H1 (cell line): Measurements from ENCODE around the gene DUSP9. TPM values are rescaled to one million over a fixed set of nuclear protein-coding genes. Genes with fewer than 3 reads are reported as not detected.

Experiments
- CTCF ChIA-PET: fragments of 300-600 bp; sonication (Branson Sonifier 250); formaldehyde crosslinking; loops from one replicate; lab custom pipeline; 2021; ENCODE audit not compliant: partially characterized antibody; lab: Charles Lee
- POLR2A ChIA-PET: fragments of 300-600 bp; sonication (Branson Sonifier 250); formaldehyde crosslinking; loops from one replicate; lab custom pipeline; 2021; ENCODE audit warnings: inconsistent platforms; ENCODE audit not compliant: partially characterized antibody; lab: Charles Lee
- DNase-seq, 2 experiments: peaks; one replicate each; pipeline versions ENCODE4 v3.0.0 to v3.0.0-alpha.2; 2010 to 2022; ENCODE audit warnings: low spot score in 2 of 2, low read depth in 1 of 2, mixed read lengths in 1 of 2
- FAIRE-seq: peaks from 2 replicates; lab custom pipeline; 2011; peaks lifted over from hg19 to GRCh38; lab: Jason Lieb, UNC
- H2AFZ ChIP-seq: 2 replicates; pipeline ENCODE4 v1.8.1; 2012; ENCODE audit warnings: low read length, inconsistent platforms
- H2AK5ac ChIP-seq: 2 replicates; pipeline ENCODE4 v1.6.1; 2013; ENCODE audit warnings: low read depth, low read length
- H2BK120ac ChIP-seq: replicated peaks from 2 replicates; pipeline ENCODE3; 2013; ENCODE audit warnings: low read depth, low read length, inconsistent platforms
- H2BK12ac ChIP-seq: 2 replicates; pipeline ENCODE4 v1.6.1; 2013; ENCODE audit warnings: low read depth, low read length
- H2BK15ac ChIP-seq: 2 replicates; pipeline ENCODE4 v1.6.1; 2013; ENCODE audit warnings: low read length
- H2BK20ac ChIP-seq: 2 replicates; pipeline ENCODE4 v1.6.1; 2013; ENCODE audit warnings: low read length
- H2BK5ac ChIP-seq: 2 replicates; pipeline ENCODE4 v1.6.1; 2013; ENCODE audit warnings: low read depth, low read length
- H3K14ac ChIP-seq: 2 replicates; pipeline ENCODE4 v1.6.1; 2013; ENCODE audit warnings: inconsistent platforms; ENCODE audit not compliant: insufficient read length
- H3K18ac ChIP-seq: 2 replicates; pipeline ENCODE4 v1.6.1; 2013; ENCODE audit warnings: low read length; ENCODE audit errors: extremely low read depth
- H3K23ac ChIP-seq: 2 replicates; pipeline ENCODE4 v1.6.1; 2013; ENCODE audit warnings: inconsistent platforms; ENCODE audit not compliant: insufficient read length
- H3K23me2 ChIP-seq: 2 replicates; pipeline ENCODE4 v1.6.1; 2013; ENCODE audit warnings: low read depth, low read length
- H3K27ac ChIP-seq: 2 replicates; pipeline ENCODE4 v1.6.1; 2011; ENCODE audit warnings: low read depth, low read length, inconsistent platforms
- H3K27me3 ChIP-seq, 4 experiments: replicated peaks in 1 of 4; 1 replicate in 1 of 4; 2 replicates in 3 of 4; pipeline versions ENCODE4 v1.6.1 to v1.8.1; 2011 to 2013; ENCODE audit warnings: low read length in 3 of 4, mild to moderate bottlenecking in 3 of 4, inconsistent platforms in 2 of 4, mixed read lengths in 2 of 4, moderate library complexity in 1 of 4; ENCODE audit not compliant: control insufficient read depth in 3 of 4, insufficient read depth in 3 of 4; ENCODE audit errors: extremely low read depth in 1 of 4
- H3K36me3 ChIP-seq, 4 experiments: 2 replicates each; pipeline versions ENCODE4 v1.6.1 to v1.8.1; 2011 to 2013; ENCODE audit warnings: mild to moderate bottlenecking in 4 of 4, low read length in 3 of 4, moderate library complexity in 2 of 4, control low read depth in 1 of 4, inconsistent platforms in 1 of 4; ENCODE audit not compliant: insufficient read depth in 4 of 4, control insufficient read depth in 2 of 4
- H3K4ac ChIP-seq: replicated peaks from 2 replicates; pipeline ENCODE3; 2013; ENCODE audit warnings: low read length, low read depth, mixed read lengths, inconsistent platforms; ENCODE audit not compliant: insufficient read length
- H3K4me1 ChIP-seq, 4 experiments: replicated peaks in 1 of 4; 1 replicate in 1 of 4; 2 replicates in 3 of 4; pipeline versions ENCODE4 v1.6.1 to v1.8.1; 2011 to 2013; ENCODE audit warnings: low read length in 3 of 4, inconsistent platforms in 2 of 4, mixed read lengths in 1 of 4; ENCODE audit not compliant: insufficient read depth in 4 of 4, control insufficient read depth in 3 of 4
- H3K4me2 ChIP-seq, 2 experiments: 2 replicates each; pipeline versions ENCODE4 v1.6.1 to v1.8.1; 2011 to 2013; ENCODE audit warnings: low read depth in 2 of 2, low read length in 2 of 2, control low read depth in 1 of 2, inconsistent platforms in 1 of 2, mild to moderate bottlenecking in 1 of 2; ENCODE audit not compliant: insufficient read depth in 1 of 2
- H3K4me3 ChIP-seq, 4 experiments: fragments of 200-600, 300-600 bp in 1 of 4; sonication (generic), shearing (Covaris generic), sonication (Bioruptor Twin) in 1 of 4; 2 replicates each; pipeline versions ENCODE4 v1.5.1 to v1.8.1; 2011 to 2016; ENCODE audit warnings: low read length in 4 of 4, low read depth in 3 of 4, control low read depth in 2 of 4, inconsistent platforms in 2 of 4, mild to moderate bottlenecking in 2 of 4, mixed read lengths in 1 of 4, moderate library complexity in 1 of 4; ENCODE audit not compliant: insufficient read depth in 2 of 4; ENCODE audit errors: extremely low read depth in 1 of 4
- H3K56ac ChIP-seq: replicated peaks from 2 replicates; pipeline ENCODE3; 2013; ENCODE audit warnings: low read depth, mild to moderate bottlenecking, mixed read lengths, low read length, inconsistent platforms; ENCODE audit not compliant: insufficient read length
- H3K79me1 ChIP-seq: 2 replicates; pipeline ENCODE4 v1.6.1; 2013; ENCODE audit warnings: low read depth, low read length, control low read depth
- H3K79me2 ChIP-seq, 2 experiments: 2 replicates each; pipeline versions ENCODE4 v1.6.1 to v1.8.1; 2012 to 2013; ENCODE audit warnings: low read length in 2 of 2, mild to moderate bottlenecking in 2 of 2, inconsistent platforms in 1 of 2; ENCODE audit not compliant: insufficient read depth in 2 of 2, control insufficient read depth in 1 of 2
- H3K9ac ChIP-seq, 4 experiments: replicated peaks in 1 of 4; 1 replicate in 1 of 4; 2 replicates in 3 of 4; pipeline versions ENCODE4 v1.6.1 to v1.8.1; 2011 to 2013; ENCODE audit warnings: low read depth in 3 of 4, low read length in 3 of 4, control low read depth in 2 of 4, mild to moderate bottlenecking in 2 of 4, moderate library complexity in 2 of 4, inconsistent platforms in 1 of 4; ENCODE audit errors: extremely low read depth in 1 of 4
- H3K9me3 ChIP-seq, 2 experiments: 2 replicates each; pipeline versions ENCODE4 v1.6.1 to v1.8.1; 2012 to 2013; ENCODE audit warnings: mild to moderate bottlenecking in 2 of 2, moderate library complexity in 2 of 2, control low read depth in 1 of 2, inconsistent platforms in 1 of 2, low read depth in 1 of 2, low read length in 1 of 2, mixed read lengths in 1 of 2; ENCODE audit not compliant: insufficient read depth in 2 of 2
- H4K20me1 ChIP-seq, 2 experiments: replicated peaks in 1 of 2; 2 replicates each; pipeline versions ENCODE3 to v1.8.1; 2011 to 2013; ENCODE audit warnings: inconsistent platforms in 2 of 2, low read length in 2 of 2, mild to moderate bottlenecking in 1 of 2; ENCODE audit not compliant: insufficient read depth in 2 of 2, control insufficient read depth in 1 of 2
- H4K5ac ChIP-seq: 2 replicates; pipeline ENCODE4 v1.6.1; 2013; ENCODE audit warnings: low read length, low read depth, mixed read lengths, inconsistent platforms; ENCODE audit not compliant: insufficient read length
- H4K8ac ChIP-seq: 2 replicates; pipeline ENCODE4 v1.8.0; 2013; ENCODE audit warnings: mild to moderate bottlenecking, moderate library complexity, low read length, inconsistent platforms; ENCODE audit not compliant: insufficient read depth; ENCODE audit errors: extremely low read depth
- H4K91ac ChIP-seq: replicated peaks from 2 replicates; pipeline ENCODE3; 2013; ENCODE audit warnings: low read length, mixed read lengths, inconsistent platforms; ENCODE audit not compliant: insufficient read length
- CEBPB ChIP-seq: IDR thresholded peaks from 2 replicates; pipeline ENCODE4 v1.6.1; 2012; ENCODE audit warnings: low read depth, low read length
- CHD1 ChIP-seq: IDR thresholded peaks from 2 replicates; pipeline ENCODE4 v1.6.1; 2012; ENCODE audit warnings: low read depth, low read length, improper control_type of control experiment
- FOSL1 ChIP-seq: IDR thresholded peaks from 2 replicates; pipeline ENCODE4 v1.6.1; 2011; ENCODE audit warnings: mild to moderate bottlenecking, low read depth, low read length, moderate library complexity; ENCODE audit not compliant: insufficient read depth
- RFX5 ChIP-seq: IDR thresholded peaks from 2 replicates; pipeline ENCODE4 v1.6.1; 2011; ENCODE audit warnings: low read depth, low read length, improper control_type of control experiment, borderline replicate concordance
- SIX5 ChIP-seq: IDR thresholded peaks from 2 replicates; pipeline ENCODE4 v1.6.1; 2011; ENCODE audit warnings: mild to moderate bottlenecking, low read depth, low read length
- TAF1 ChIP-seq: IDR thresholded peaks from 2 replicates; pipeline ENCODE4 v1.6.1; 2011; ENCODE audit warnings: mild to moderate bottlenecking, low read depth, low read length
- WGBS, 2 experiments: shearing (Covaris generic) in 1 of 2; methylation state at CpG; one replicate each; pipeline versions ENCODE4 v1.1.6 to v1.1.7; 2013 to 2015; ENCODE audit warnings: low lambda C conversion rate in 2 of 2, mixed read lengths in 2 of 2, inconsistent platforms in 1 of 2, low coverage in 1 of 2, missing lambda C conversion rate in 1 of 2; ENCODE audit not compliant: insufficient replicate concordance in 2 of 2, insufficient coverage in 1 of 2, insufficient read length in 1 of 2; ENCODE audit errors: extremely low coverage in 1 of 2, missing lambda C conversion rate in 1 of 2; 5-methylcytosine and 5-hydroxymethylcytosine counted together
- polyA plus RNA-seq, 7 experiments: library from polyadenylated mRNA; depleted of rRNA in 3 of 7; stranded (reverse) in 5 of 7; unstranded in 2 of 7; fragments of >200 nt in 5 of 7; fragments of 200-250 nt in 2 of 7; gene quantifications; 1 replicate in 5 of 7; 2 replicates in 1 of 7; 4 replicates in 1 of 7; pipeline versions ENCODE4 v1.2.1 to v1.2.3, GENCODE V29; 2011 to 2013; ENCODE audit warnings: missing spikeins in 2 of 7, mixed read lengths in 2 of 7
- total RNA-seq: library from RNA; stranded (reverse); fragmentation: NEBNext Ultra II Directional; extraction: Animal tissue kit (Norgen Biotek cat#: 25700); gene quantifications from 2 replicates; pipeline ENCODE4 v1.2.1, GENCODE V29; 2021
- TF ChIP-seq, protein P1 (sequence below), 3 experiments: IDR thresholded peaks; 1 replicate in 2 of 3; 2 replicates in 1 of 3; pipeline versions ENCODE4 v1.5.1 to v1.6.1; 2011; ENCODE audit warnings: low read length in 3 of 3, mild to moderate bottlenecking in 3 of 3, inconsistent platforms in 2 of 3, low read depth in 1 of 3, moderate library complexity in 1 of 3; ENCODE audit not compliant: insufficient read depth in 1 of 3; ENCODE audit errors: control extremely low read depth in 1 of 3
- TF ChIP-seq, protein P2 (sequence below): IDR thresholded peaks from 2 replicates; pipeline ENCODE4 v1.6.1; 2011; ENCODE audit warnings: low read length, improper control_type of control experiment

DUSP9 gene
- total and polyA plus RNA-seq, 2 of the 8 experiments (the other 6 are each of a cell fraction or from before 2014, with no cell fraction given) = 0.80 to 1.1 TPM

DNA sequence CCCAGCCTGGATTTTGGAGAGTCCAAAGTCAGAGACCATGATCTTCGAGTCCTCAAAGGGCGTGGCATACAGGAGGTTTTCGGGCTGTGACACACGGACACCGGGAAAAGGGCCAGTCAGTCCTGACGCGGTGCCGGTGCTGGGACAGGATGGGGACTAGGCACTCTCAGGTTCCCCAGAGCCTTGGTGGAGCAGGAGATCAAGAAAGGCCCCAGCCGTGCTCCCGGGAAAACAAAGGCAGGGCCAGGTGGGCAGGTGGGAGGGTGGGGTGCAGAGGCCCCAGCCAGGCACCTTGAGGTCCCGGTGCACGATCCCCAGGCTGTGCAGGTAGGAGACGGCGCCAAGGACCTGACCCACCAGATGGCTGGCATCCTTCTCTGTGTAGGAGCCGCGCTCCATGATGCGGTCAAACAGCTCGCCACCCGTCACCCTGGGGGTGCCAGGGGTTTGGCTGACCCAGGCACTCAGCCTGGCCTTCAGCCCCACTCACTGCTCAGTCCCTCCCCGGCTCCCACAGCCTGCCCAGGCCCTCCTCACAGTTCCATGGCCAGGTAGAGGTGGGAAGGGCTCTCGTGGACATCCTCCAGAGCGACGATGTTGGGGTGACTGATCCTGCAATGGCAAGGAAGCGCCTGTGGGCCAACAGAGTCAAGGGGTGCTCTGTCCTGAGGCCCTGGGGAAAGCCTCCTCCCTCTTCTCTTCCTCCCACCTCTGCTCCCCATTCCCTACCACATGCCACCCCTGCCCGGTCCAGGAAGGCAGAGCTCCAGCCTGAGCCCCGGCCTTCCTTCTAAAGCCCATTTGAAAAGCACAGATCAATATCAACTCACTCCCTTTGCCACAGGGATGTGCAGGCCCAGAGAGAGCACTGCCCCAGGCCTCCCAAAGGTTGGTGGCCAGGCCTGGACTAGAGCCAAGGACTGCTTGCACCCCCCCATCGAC, 24.9 kb downstream of the DUSP9 start:
- CTCF ChIA-PET = interaction anchor here (1.2 to 28.7 kb wide), 4 partner anchors 12 to 95 kb away, joined by 3 to 408 read pairs (median 6); partner anchors contain the start of gene DUSP9
- H2BK15ac ChIP-seq = no peak overlapping the region
- TF ChIP-seq, protein P1, sequence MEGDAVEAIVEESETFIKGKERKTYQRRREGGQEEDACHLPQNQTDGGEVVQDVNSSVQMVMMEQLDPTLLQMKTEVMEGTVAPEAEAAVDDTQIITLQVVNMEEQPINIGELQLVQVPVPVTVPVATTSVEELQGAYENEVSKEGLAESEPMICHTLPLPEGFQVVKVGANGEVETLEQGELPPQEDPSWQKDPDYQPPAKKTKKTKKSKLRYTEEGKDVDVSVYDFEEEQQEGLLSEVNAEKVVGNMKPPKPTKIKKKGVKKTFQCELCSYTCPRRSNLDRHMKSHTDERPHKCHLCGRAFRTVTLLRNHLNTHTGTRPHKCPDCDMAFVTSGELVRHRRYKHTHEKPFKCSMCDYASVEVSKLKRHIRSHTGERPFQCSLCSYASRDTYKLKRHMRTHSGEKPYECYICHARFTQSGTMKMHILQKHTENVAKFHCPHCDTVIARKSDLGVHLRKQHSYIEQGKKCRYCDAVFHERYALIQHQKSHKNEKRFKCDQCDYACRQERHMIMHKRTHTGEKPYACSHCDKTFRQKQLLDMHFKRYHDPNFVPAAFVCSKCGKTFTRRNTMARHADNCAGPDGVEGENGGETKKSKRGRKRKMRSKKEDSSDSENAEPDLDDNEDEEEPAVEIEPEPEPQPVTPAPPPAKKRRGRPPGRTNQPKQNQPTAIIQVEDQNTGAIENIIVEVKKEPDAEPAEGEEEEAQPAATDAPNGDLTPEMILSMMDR (IDR thresholded peaks at IDR 0.05; ENCODE audit: control extremely low read depth in 1 of 3, insufficient read depth in 1 of 3, low read depth in 1 of 3, low read length in 3 of 3) = no peak
- TF ChIP-seq SIX5 (no peak), TAF1 (no peak), CEBPB (no peak), CHD1 (no peak), RFX5 (no peak), FOSL1 (no peak)
- TF ChIP-seq, protein P2, sequence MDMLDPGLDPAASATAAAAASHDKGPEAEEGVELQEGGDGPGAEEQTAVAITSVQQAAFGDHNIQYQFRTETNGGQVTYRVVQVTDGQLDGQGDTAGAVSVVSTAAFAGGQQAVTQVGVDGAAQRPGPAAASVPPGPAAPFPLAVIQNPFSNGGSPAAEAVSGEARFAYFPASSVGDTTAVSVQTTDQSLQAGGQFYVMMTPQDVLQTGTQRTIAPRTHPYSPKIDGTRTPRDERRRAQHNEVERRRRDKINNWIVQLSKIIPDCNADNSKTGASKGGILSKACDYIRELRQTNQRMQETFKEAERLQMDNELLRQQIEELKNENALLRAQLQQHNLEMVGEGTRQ = no peak

More for the DNA sequence above, 24.9 kb downstream of the DUSP9 start:
- no peak overlapping the region for H3K23ac ChIP-seq
- no peak overlapping the region for H3K9ac ChIP-seq
- H3K79me1 ChIP-seq = no peaks in the 10 kb centered on the region
- H2BK12ac ChIP-seq = no peak overlapping the region
- H4K20me1 ChIP-seq = no peaks in the 10 kb centered on the region
- H3K79me2 ChIP-seq = no peaks in the 10 kb centered on the region
- no peak overlapping the region for H4K91ac ChIP-seq
- no peaks in the 10 kb centered on the region for H3K36me3 ChIP-seq
- H3K14ac ChIP-seq = no peak overlapping the region
- WGBS, 2 experiments = 90% methylated on average over 22 of the region's 27 CpGs; no CpG with 5 or more reads in 1 of the 2 experiments
- H3K9me3 ChIP-seq = no peaks in the 10 kb centered on the region
- no peak overlapping the region for H2BK120ac ChIP-seq
- no peak overlapping the region for H2BK20ac ChIP-seq
- H2AK5ac ChIP-seq = no peak overlapping the region
- H3K4me2 ChIP-seq = no peak overlapping the region
- H3K4me1 ChIP-seq = peaks cover 0 to 8% (median 2%) of the 10 kb centered on the region in 4 experiments; a peak in 4 of 7 replicates
- H3K18ac ChIP-seq = no peak overlapping the region
- H3K4ac ChIP-seq = no peak overlapping the region
- no peak overlapping the region for H2BK5ac ChIP-seq
- peaks cover 0 to 2% (median under 1%) of the 10 kb centered on the region in 4 experiments; a peak in 2 of 7 replicates for H3K27me3 ChIP-seq
- POLR2A ChIA-PET = no interaction called here
- DNase-seq = no peak
- H3K56ac ChIP-seq = no peak overlapping the region
- no peak overlapping the region for H4K5ac ChIP-seq
- no peak overlapping the region for H4K8ac ChIP-seq
- H2AFZ ChIP-seq = no peak overlapping the region
- no peak overlapping the region for H3K27ac ChIP-seq
- no peaks in the 10 kb centered on the region; the same call in 1 of the 2 replicates for H3K23me2 ChIP-seq
- no peak overlapping the region for H3K4me3 ChIP-seq
- no peak for FAIRE-seq
